ENCODE measurements around the gene DOC2B. TPM values are rescaled to one million over a fixed set of nuclear protein-coding genes. Genes with fewer than 3 reads are reported as not detected.
A peak's percentile ranks its signal among the peaks of the same experiment; 100 is the strongest.

The DOC2B gene
- total and polyA plus RNA-seq, 10 donors = 0.91 to 17.0 (median 7.1) TPM

DNA sequence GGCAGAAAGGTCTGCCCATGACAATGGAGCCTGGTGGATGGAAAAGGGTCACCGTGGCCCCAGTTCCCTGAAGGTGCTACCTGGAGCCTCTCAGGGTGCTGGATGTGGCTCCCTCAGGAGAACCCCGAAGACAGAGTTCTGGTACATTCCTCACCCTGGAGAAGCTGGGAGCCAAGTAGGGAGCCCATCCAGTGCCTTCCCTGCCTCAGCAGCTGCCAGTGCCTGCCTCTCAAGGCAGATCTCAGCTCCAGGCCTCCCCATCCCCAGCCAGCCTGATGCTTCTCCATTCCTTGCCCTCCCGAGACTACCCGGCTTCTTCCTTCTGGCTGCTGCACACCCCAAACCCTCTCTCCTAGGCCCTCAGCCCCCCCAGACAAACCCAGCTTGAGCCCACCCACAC, 23.5 kb downstream of the DOC2B start:
- TF ChIP-seq POLR2AphosphoS5 (IDR thresholded peaks at IDR 0.05) (no peak), POLR2A (IDR thresholded peaks at IDR 0.05) (no peak)
- TF ChIP-seq, protein P1, sequence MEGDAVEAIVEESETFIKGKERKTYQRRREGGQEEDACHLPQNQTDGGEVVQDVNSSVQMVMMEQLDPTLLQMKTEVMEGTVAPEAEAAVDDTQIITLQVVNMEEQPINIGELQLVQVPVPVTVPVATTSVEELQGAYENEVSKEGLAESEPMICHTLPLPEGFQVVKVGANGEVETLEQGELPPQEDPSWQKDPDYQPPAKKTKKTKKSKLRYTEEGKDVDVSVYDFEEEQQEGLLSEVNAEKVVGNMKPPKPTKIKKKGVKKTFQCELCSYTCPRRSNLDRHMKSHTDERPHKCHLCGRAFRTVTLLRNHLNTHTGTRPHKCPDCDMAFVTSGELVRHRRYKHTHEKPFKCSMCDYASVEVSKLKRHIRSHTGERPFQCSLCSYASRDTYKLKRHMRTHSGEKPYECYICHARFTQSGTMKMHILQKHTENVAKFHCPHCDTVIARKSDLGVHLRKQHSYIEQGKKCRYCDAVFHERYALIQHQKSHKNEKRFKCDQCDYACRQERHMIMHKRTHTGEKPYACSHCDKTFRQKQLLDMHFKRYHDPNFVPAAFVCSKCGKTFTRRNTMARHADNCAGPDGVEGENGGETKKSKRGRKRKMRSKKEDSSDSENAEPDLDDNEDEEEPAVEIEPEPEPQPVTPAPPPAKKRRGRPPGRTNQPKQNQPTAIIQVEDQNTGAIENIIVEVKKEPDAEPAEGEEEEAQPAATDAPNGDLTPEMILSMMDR (IDR thresholded peaks at IDR 0.05 in 8 of 11, conservative IDR thresholded peaks at IDR 0.05 in 3 of 11) = no peak
- Histone ChIP-seq H3K27me3 (replicated peaks in 1 of 7) (peaks cover 0 to 8% (median 0%) of the 10 kb centered on the region in 7 donors), H3K36me3 (peaks cover 0 to 67% (median 0%) of the 10 kb centered on the region in 6 donors), H3K4me1 (peaks cover 0 to 14% (median 3%) of the 10 kb centered on the region in 6 donors), H3K4me3 (no peak overlapping the region), H3K9me3 (no peaks in the 10 kb centered on the region), H3K27ac (peak overlapping the region in 1 of 8 donors; percentile 56)
- no peak for DNase-seq
- WGBS, 5 donors = 85 to 92% (median 89%) methylated on average over 4 of the region's 4 CpGs
- intact Hi-C loops (cut with DNase I; ENCODE audit: low total_unique reads) = no loop called here

DNA sequence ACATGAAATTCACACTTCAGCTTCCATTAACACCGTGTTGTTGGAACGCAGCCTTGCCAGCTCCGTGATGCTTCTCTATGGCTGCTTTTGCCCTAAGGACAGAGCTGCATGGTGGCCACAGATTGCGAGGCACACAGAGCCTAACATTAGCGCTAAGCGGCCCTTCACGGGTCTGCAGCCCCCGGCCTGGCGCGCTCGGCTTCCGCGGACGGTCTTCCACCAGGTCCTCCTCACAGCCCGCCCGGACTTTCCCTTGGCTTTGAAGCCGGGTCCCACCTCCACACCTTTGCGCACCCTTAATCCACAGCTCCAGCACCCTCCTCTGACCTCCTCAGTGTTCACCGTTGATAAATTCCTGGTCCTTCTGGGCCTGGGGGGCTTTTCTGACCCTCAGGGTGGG, 24.5 kb downstream of the DOC2B start:
- Histone ChIP-seq H3K27ac (peak overlapping the region in 4 of 8 donors; percentile 31 to 56 (median 44)), H3K4me1 (peaks cover 0 to 14% (median 3%) of the 10 kb centered on the region in 6 donors), H3K4me3 (no peak overlapping the region), H3K27me3 (replicated peaks in 1 of 7) (peaks cover 0 to 8% (median 0%) of the 10 kb centered on the region in 7 donors), H3K9me3 (no peaks in the 10 kb centered on the region), H3K36me3 (peaks cover 0 to 70% (median 0%) of the 10 kb centered on the region in 6 donors)
- no peak for DNase-seq
- TF ChIP-seq POLR2A (IDR thresholded peaks at IDR 0.05) (no peak), POLR2AphosphoS5 (IDR thresholded peaks at IDR 0.05) (no peak)
- TF ChIP-seq, protein P1 (IDR thresholded peaks at IDR 0.05 in 8 of 11, conservative IDR thresholded peaks at IDR 0.05 in 3 of 11) = no peak
- WGBS, 5 donors = 86 to 92% (median 89%) methylated on average over 19 of the region's 19 CpGs
- intact Hi-C loops (cut with DNase I; ENCODE audit: low total_unique reads) = no loop called here

DNA sequence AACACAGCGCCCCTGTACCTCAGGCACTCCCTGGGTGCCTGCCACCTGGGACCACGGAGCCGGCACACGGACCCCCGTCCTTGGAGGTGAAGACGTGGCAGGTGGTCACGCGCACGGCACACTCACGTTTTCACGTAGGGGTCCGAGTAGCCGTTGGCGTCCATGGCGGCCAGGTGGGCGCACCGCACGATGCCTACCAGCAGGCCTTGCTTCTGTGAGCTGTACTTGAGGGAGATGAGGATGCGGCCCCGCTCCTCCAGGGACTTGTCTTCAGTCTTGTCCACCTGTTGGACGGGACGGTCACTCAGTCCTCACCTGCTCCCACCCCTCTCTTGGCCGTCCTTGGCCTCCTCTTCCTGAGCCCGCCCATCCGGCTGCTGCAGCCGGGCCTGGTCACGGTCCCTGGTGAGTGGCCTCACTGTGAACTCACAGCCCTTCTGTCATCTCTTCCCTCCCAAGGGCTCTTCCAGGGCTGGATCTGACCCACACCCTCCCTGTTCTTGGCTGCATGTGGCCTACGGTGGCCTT, 25.3 kb downstream of the DOC2B start:
- peaks cover 0 to 70% (median 0%) of the 10 kb centered on the region in 6 donors for H3K36me3 ChIP-seq
- H3K4me1 ChIP-seq = peaks cover 0 to 14% (median 3%) of the 10 kb centered on the region in 6 donors
- no peak overlapping the region for H3K4me3 ChIP-seq
- TF ChIP-seq POLR2AphosphoS5 (IDR thresholded peaks at IDR 0.05) = peak; percentile 50 to 82 (median 68)
- TF ChIP-seq, protein P1 (IDR thresholded peaks at IDR 0.05 in 8 of 11, conservative IDR thresholded peaks at IDR 0.05 in 3 of 11) = no peak
- WGBS, 5 donors = 83 to 91% (median 89%) methylated on average over 19 to 28 of the region's 28 CpGs
- no peaks in the 10 kb centered on the region for H3K9me3 ChIP-seq
- DNase-seq = no peak
- intact Hi-C loops (cut with DNase I; ENCODE audit: low total_unique reads) = no loop called here
- peaks cover 0 to 2% (median 0%) of the 10 kb centered on the region in 7 donors for H3K27me3 ChIP-seq (replicated peaks in 1 of 7)
- H3K27ac ChIP-seq = peak overlapping the region in 5 of 8 donors; percentile 31 to 56 (median 49)

DNA sequence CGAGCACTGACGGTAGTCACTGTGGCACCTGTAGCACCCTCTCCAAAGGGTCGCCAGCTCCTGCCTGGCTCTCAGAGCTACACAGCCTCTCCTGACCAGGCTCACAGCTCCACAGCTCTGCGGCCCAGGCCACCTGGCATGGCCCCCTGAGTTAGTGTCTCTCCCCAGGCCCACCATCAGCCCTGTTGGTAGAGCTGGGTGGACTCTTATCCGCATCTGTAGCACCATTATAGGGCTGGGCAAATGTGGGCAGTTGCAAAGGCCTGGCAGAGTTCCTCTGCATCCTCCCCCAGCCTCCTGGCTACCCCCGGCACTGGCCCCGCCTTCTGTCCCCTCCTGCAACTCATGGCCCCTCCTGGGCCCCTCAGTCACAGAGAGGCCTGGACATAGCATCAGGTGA, 25.9 kb downstream of the DOC2B start:
- no peak for DNase-seq
- Histone ChIP-seq H3K27me3 (replicated peaks in 1 of 7) (no peaks in the 10 kb centered on the region), H3K36me3 (peaks cover 0 to 69% (median 0%) of the 10 kb centered on the region in 6 donors), H3K27ac (peak overlapping the region in 3 of 8 donors; percentile 35 to 56 (median 49)), H3K4me1 (peaks cover 0 to 14% (median 3%) of the 10 kb centered on the region in 6 donors), H3K9me3 (no peaks in the 10 kb centered on the region), H3K4me3 (no peak overlapping the region)
- TF ChIP-seq, protein P1 (IDR thresholded peaks at IDR 0.05 in 8 of 11, conservative IDR thresholded peaks at IDR 0.05 in 3 of 11) = no peak
- no peak for TF ChIP-seq POLR2A (IDR thresholded peaks at IDR 0.05)
- no peak for TF ChIP-seq POLR2AphosphoS5 (IDR thresholded peaks at IDR 0.05)
- 73 to 96% (median 83%) methylated on average over 4 to 7 of the region's 7 CpGs for WGBS, 5 donors
- intact Hi-C loops (cut with DNase I; ENCODE audit: low total_unique reads) = no loop called here
